CD4-positive, CD25-positive, alpha-beta regulatory T cell (primary cell): ENCODE data around the gene INSL6. TPM values are rescaled to one million over a fixed set of nuclear protein-coding genes. Genes with fewer than 3 reads are reported as not detected.

Experiments used
- ATAC-seq, 2 donors: fragments of 150-1000 bp; cut with Tn5 transposase; one replicate each; pipeline ENCODE4 v1.10.0; 2021; ENCODE audit warnings: low read depth in 2 of 2, moderate number of reproducible peaks in 2 of 2, moderate library complexity in 1 of 2
- DNase-seq, 3 donors: peaks; one replicate each; pipeline versions ENCODE4 v3.0.0 to v3.0.0-alpha.2; 2012 to 2022; ENCODE audit warnings: mixed read lengths in 1 of 3
- H3K27ac ChIP-seq: one replicate; pipeline ENCODE4 v1.7.0; 2013; ENCODE audit warnings: mild to moderate bottlenecking, low read length; ENCODE audit not compliant: insufficient read depth, poor library complexity, severe bottlenecking
- H3K27me3 ChIP-seq: one replicate; pipeline ENCODE4 v1.7.0; 2013; ENCODE audit warnings: low read length; ENCODE audit not compliant: control insufficient read depth, insufficient read depth
- H3K36me3 ChIP-seq: one replicate; pipeline ENCODE4 v1.7.0; 2013; ENCODE audit warnings: mild to moderate bottlenecking, low read length, moderate library complexity; ENCODE audit not compliant: control insufficient read depth, insufficient read depth
- H3K4me1 ChIP-seq: 2 replicates; pipeline ENCODE4 v1.7.0; 2013; ENCODE audit warnings: mild to moderate bottlenecking, low read length; ENCODE audit not compliant: insufficient read depth, control insufficient read depth, poor library complexity, severe bottlenecking
- H3K4me3 ChIP-seq: one replicate; pipeline ENCODE4 v1.7.0; 2013; ENCODE audit warnings: low read depth, mild to moderate bottlenecking, low read length, moderate library complexity
- H3K9me3 ChIP-seq, 2 experiments: 1 replicate in 1 of 2; 2 replicates in 1 of 2; pipeline ENCODE4 v1.7.0; 2013; ENCODE audit warnings: low read length in 2 of 2, mild to moderate bottlenecking in 1 of 2, moderate library complexity in 1 of 2; ENCODE audit not compliant: control insufficient read depth in 2 of 2
- H3K27ac Mint-ChIP-seq, 3 donors: one replicate each; pipeline ENCODE4 v1.8.0; 2020 to 2022; ENCODE audit warnings: mild to moderate bottlenecking in 3 of 3, mixed read lengths in 3 of 3, moderate library complexity in 2 of 3
- H3K27me3 Mint-ChIP-seq: one replicate; pipeline ENCODE4 v1.8.0; 2022; ENCODE audit warnings: mild to moderate bottlenecking, mixed read lengths
- H3K36me3 Mint-ChIP-seq: one replicate; pipeline ENCODE4 v1.8.0; 2020; ENCODE audit warnings: mixed read lengths
- H3K4me1 Mint-ChIP-seq, 4 donors: one replicate each; pipeline ENCODE4 v1.8.0; 2020 to 2022; ENCODE audit warnings: mixed read lengths in 4 of 4, mild to moderate bottlenecking in 1 of 4
- H3K4me3 Mint-ChIP-seq, 4 donors: one replicate each; pipeline ENCODE4 v1.8.0; 2020 to 2022; ENCODE audit warnings: mild to moderate bottlenecking in 4 of 4, mixed read lengths in 4 of 4, moderate library complexity in 3 of 4
- H3K9me3 Mint-ChIP-seq, 7 donors: one replicate each; pipeline ENCODE4 v1.8.0; 2020 to 2022; ENCODE audit warnings: mixed read lengths in 7 of 7, mild to moderate bottlenecking in 3 of 7, moderate library complexity in 2 of 7
- polyA plus RNA-seq, 4 donors: library from polyadenylated mRNA; unstranded; fragments of 300-500 nt; fragmentation: Illumina TruSeq; gene quantifications; one replicate each; pipeline ENCODE4 v1.2.3, GENCODE V29; 2021
- total RNA-seq: library from RNA; stranded (reverse); gene quantifications from one replicate; pipeline ENCODE4 v1.2.3, GENCODE V29; 2022

INSL6 gene
- total RNA-seq (not detected), polyA plus RNA-seq (not detected)

GRCh38 chr9:5185220-5185840 lies at the start of gene INSL6:
Gene INSL6, minus strand, starts transcription at chr9:5185639. Its CDS starts 37 bp downstream, at chr9:5185602.
- ATAC-seq (no peak), DNase-seq (no peak)
- H3K27ac Mint-ChIP-seq, result no peak within 1 kb of the TSS

GRCh38 chr9:5231212-5231611 lies 45.8 kb upstream of the INSL6 start, which contains the start of gene INSL4:
Gene INSL4, plus strand, starts transcription at chr9:5231419. Its CDS starts 105 bp downstream, at chr9:5231524.
- Histone ChIP-seq H3K27me3 (peaks cover 5% of the 10 kb centered on the region), H3K36me3 (no peaks in the 10 kb centered on the region), H3K9me3 (no peaks in the 10 kb centered on the region), H3K27ac (no peak within 1 kb of the TSS), H3K4me1 (no peaks in the 10 kb centered on the region), H3K4me3 (no peak within 1 kb of the TSS)
- ATAC-seq (no peak), DNase-seq (no peak)
- Mint-ChIP-seq H3K4me1 (no peaks in the 10 kb centered on the region), H3K27me3 (peaks cover 19% of the 10 kb centered on the region), H3K27ac (no peak within 1 kb of the TSS), H3K36me3 (no peaks in the 10 kb centered on the region), H3K9me3 (peaks cover 0 to 2% (median 0%) of the 10 kb centered on the region in 7 donors), H3K4me3 (no peak within 1 kb of the TSS)

More at GRCh38 chr9:5185220-5185840, at the start of gene INSL6:
- Histone ChIP-seq H3K27me3 (no peaks in the 10 kb centered on the region), H3K36me3 (no peaks in the 10 kb centered on the region), H3K27ac (no peak within 1 kb of the TSS), H3K4me1 (peaks cover 8% of the 10 kb centered on the region), H3K4me3 (no peak within 1 kb of the TSS), H3K9me3 (no peaks in the 10 kb centered on the region)
- Mint-ChIP-seq H3K36me3 (no peaks in the 10 kb centered on the region), H3K4me3 (no peak within 1 kb of the TSS), H3K27me3 (peaks cover 10% of the 10 kb centered on the region), H3K4me1 (peaks cover 0 to 7% (median 7%) of the 10 kb centered on the region in 4 donors), H3K9me3 (peaks cover 0 to 1% (median 0%) of the 10 kb centered on the region in 7 donors)

GRCh38 chr9:5230554-5230953 lies 45.1 kb upstream of the INSL6 start:
- Histone ChIP-seq H3K36me3 (no peaks in the 10 kb centered on the region), H3K9me3 (no peaks in the 10 kb centered on the region), H3K4me3 (no peak overlapping the region), H3K27me3 (peaks cover 2% of the 10 kb centered on the region), H3K27ac (no peak overlapping the region), H3K4me1 (no peaks in the 10 kb centered on the region)
- no peaks in the 10 kb centered on the region for H3K4me1 Mint-ChIP-seq
- H3K27ac Mint-ChIP-seq, result no peak overlapping the region
- DNase-seq (no peak), ATAC-seq (no peak)
- peaks cover 25% of the 10 kb centered on the region for H3K27me3 Mint-ChIP-seq
- H3K9me3 Mint-ChIP-seq, result peaks cover 0 to 2% (median 0%) of the 10 kb centered on the region in 7 donors
- no peaks in the 10 kb centered on the region for H3K36me3 Mint-ChIP-seq
- H3K4me3 Mint-ChIP-seq, result no peak overlapping the region

GRCh38 chr9:5205071-5205470 lies 19.6 kb upstream of the INSL6 start:
- H3K27ac Mint-ChIP-seq, result no peak overlapping the region
- Histone ChIP-seq H3K4me1 (no peaks in the 10 kb centered on the region), H3K27me3 (peaks cover 2% of the 10 kb centered on the region), H3K36me3 (no peaks in the 10 kb centered on the region), H3K9me3 (no peaks in the 10 kb centered on the region), H3K4me3 (no peak overlapping the region), H3K27ac (no peak overlapping the region)
- H3K4me1 Mint-ChIP-seq, result no peaks in the 10 kb centered on the region
- H3K36me3 Mint-ChIP-seq, result peaks cover 5% of the 10 kb centered on the region
- no peak for ATAC-seq
- DNase-seq, result no peak
- peaks cover 24% of the 10 kb centered on the region for H3K27me3 Mint-ChIP-seq
- H3K4me3 Mint-ChIP-seq, result no peak overlapping the region
- H3K9me3 Mint-ChIP-seq, result peaks cover 0 to 4% (median 0%) of the 10 kb centered on the region in 7 donors

GRCh38 chr9:5195463-5195862 lies 10.0 kb upstream of the INSL6 start:
- Mint-ChIP-seq H3K4me3 (no peak overlapping the region), H3K27ac (no peak overlapping the region), H3K9me3 (peaks cover 0 to 5% (median 0%) of the 10 kb centered on the region in 7 donors), H3K36me3 (no peaks in the 10 kb centered on the region), H3K27me3 (peaks cover 29% of the 10 kb centered on the region), H3K4me1 (no peaks in the 10 kb centered on the region)
- H3K4me3 ChIP-seq, result no peak overlapping the region
- ATAC-seq (no peak), DNase-seq (no peak)
- no peaks in the 10 kb centered on the region for H3K4me1 ChIP-seq
- no peak overlapping the region for H3K27ac ChIP-seq
- H3K27me3 ChIP-seq, result peaks cover 14% of the 10 kb centered on the region
- H3K36me3 ChIP-seq, result no peaks in the 10 kb centered on the region
- H3K9me3 ChIP-seq, result peaks cover 0 to 7% of the 10 kb centered on the region in 2 experiments

GRCh38 chr9:5193345-5193744 lies 7.9 kb upstream of the INSL6 start:
- ATAC-seq, result no peak
- no peaks in the 10 kb centered on the region for H3K4me1 ChIP-seq
- no peak overlapping the region for H3K27ac ChIP-seq
- peaks cover 22% of the 10 kb centered on the region for H3K27me3 Mint-ChIP-seq
- peaks cover 0 to 5% of the 10 kb centered on the region in 2 experiments for H3K9me3 ChIP-seq
- no peak overlapping the region for H3K4me3 Mint-ChIP-seq
- no peaks in the 10 kb centered on the region for H3K4me1 Mint-ChIP-seq
- no peak overlapping the region for H3K27ac Mint-ChIP-seq
- H3K36me3 Mint-ChIP-seq, result no peaks in the 10 kb centered on the region
- peaks cover 0 to 5% (median 0%) of the 10 kb centered on the region in 7 donors for H3K9me3 Mint-ChIP-seq
- DNase-seq, result no peak
- peaks cover 5% of the 10 kb centered on the region for H3K27me3 ChIP-seq
- H3K4me3 ChIP-seq, result no peak overlapping the region
- H3K36me3 ChIP-seq, result no peaks in the 10 kb centered on the region

GRCh38 chr9:5191985-5192384 lies 6.5 kb upstream of the INSL6 start:
- H3K36me3 Mint-ChIP-seq, result no peaks in the 10 kb centered on the region
- DNase-seq (no peak), ATAC-seq (no peak)
- H3K27me3 Mint-ChIP-seq, result peaks cover 19% of the 10 kb centered on the region
- H3K36me3 ChIP-seq, result no peaks in the 10 kb centered on the region
- no peak overlapping the region for H3K4me3 ChIP-seq
- H3K9me3 ChIP-seq, result no peaks in the 10 kb centered on the region
- peaks cover 2% of the 10 kb centered on the region for H3K27me3 ChIP-seq
- H3K27ac Mint-ChIP-seq, result no peak overlapping the region
- H3K9me3 Mint-ChIP-seq, result peaks cover 0 to 5% (median 0%) of the 10 kb centered on the region in 7 donors
- H3K27ac ChIP-seq, result no peak overlapping the region
- no peak overlapping the region for H3K4me3 Mint-ChIP-seq
- no peaks in the 10 kb centered on the region for H3K4me1 ChIP-seq
- peaks cover 0 to under 1% (median 0%) of the 10 kb centered on the region in 4 donors for H3K4me1 Mint-ChIP-seq
